GM19328 (cell line): Measurements from ENCODE around the gene SLC35F3.
"Not testable (repeated sequence)": the region's sequence is repeated elsewhere in the genome, so short reads cannot be mapped to it uniquely, and the experiment has no call there.

ENCODE experiments used
- ATAC-seq: cut with Tn5 transposase; IDR thresholded peaks from one replicate; pipeline ENCODE4 v1.9.1; 2021; ENCODE audit warnings: mild to moderate bottlenecking, moderate library complexity; ENCODE audit not compliant: unreplicated experiment

Gene SLC35F3

DNA sequence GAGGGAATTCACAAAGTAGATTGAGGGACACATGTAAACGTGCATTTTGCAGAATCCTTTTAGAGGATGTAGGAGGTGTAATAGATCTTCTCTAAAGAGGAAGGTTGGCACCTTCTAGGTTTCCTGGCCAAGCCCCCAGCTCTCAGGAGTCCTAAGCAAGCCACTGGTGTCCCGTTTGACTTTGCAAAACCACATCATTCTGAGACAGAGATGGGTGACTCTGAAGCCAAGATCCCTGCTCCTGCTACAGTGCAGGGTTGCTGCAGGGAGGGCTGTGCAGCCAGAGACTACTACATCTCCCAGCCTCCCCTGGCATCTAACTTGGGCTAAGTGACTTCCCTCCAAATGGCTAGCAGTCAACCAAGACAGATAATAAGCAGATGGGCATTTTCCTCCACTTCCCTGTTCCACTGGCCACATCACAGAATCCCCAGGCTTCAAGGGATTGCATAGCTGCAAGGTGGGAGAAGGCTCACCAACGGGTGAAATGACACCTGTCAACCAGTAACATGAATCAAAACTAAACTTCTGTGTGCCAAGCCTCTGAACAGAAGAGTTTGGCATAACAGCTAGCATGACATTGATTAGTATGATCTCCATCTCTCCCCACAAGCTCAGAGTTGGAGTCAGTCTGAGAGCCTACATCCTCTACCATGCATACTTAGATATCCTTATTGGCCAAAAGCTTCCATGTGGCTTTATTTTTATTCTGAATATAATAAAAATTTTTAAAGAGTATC, 339.2 kb downstream of the SLC35F3 start:
- no peak for ATAC-seq

DNA sequence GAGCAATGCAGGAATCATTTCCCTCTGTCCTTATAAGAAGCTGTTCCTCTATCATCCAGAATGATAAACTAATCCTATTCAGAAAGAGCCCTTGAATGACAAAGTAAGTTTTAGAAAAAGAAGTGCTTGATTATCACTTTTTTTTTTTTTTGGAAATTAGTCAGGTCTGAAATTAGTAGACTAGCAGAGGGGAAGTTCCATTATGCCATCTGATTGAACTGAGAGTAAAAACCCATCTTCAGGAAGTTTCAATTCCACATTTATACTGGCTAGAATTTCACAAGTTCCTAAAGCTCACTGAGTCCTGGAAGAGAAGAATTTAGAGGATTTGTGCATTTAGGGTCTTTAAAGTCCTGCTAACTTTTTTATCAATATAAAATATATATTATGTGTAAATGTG, 340.0 kb downstream of the SLC35F3 start:
- ATAC-seq, result no peak

DNA sequence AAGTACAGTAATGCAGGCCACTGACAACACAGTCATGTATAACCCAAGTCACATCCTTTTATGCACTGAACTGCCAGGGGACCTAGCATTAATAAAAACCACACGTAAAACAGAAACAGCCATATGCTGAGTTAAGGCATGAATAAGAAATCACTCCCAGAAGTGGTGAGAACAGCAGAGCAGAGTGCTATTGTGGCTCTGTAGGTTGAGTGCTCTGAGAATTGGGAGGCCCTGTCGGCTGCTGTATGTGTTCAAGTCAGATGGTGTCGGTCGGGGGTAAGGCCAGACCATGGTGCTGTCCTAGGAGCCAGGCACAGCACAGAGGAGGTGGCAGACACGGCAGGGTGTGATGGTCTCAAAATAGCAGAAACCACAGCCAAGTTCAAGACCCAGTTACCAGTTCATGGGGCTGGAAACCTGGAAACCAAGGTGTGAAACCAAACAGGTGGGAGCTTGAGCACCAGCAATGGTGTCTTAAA, 342.2 kb downstream of the SLC35F3 start:
- peak; percentile 70 for ATAC-seq

DNA sequence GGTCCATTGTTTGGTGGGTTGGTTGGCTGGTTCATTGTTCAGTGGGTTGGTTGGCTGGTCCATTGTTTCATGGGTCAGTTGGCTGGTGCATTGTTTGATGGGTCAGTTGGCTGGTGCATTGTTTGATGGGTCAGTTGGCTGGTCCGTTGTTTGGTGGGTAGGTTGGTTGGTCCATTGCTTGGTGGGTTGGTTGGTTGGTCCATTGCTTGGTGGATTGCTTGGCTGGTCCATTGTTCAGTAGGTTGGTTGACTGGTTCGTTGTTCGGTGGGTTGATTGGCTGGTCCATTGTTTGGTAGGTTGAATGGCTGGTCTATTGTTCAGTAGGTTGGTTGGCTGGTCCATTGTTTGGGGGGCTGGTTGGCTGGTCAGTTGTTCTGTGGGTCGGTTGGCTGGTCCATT, 343.3 kb downstream of the SLC35F3 start:
- ATAC-seq, result not testable (repeated sequence)

DNA sequence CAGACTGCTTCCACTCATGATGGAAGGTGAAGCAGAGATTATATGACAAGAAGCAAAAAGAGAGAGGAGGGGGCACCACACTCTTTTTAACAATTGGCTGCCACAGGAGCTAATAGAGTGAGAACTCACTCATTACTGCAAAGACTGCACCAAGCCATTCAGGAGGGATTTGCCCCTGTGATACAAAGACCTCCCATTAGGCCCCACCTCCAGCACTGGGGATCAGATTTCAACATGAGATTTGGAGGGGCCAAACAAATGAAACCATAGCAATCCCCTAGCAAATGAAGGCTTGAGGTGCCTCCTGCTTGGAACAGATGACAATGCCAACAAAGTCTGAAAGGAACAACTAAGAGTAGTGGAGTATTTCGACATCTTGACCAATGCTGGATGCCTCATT, 346.3 kb downstream of the SLC35F3 start:
- no peak for ATAC-seq

DNA sequence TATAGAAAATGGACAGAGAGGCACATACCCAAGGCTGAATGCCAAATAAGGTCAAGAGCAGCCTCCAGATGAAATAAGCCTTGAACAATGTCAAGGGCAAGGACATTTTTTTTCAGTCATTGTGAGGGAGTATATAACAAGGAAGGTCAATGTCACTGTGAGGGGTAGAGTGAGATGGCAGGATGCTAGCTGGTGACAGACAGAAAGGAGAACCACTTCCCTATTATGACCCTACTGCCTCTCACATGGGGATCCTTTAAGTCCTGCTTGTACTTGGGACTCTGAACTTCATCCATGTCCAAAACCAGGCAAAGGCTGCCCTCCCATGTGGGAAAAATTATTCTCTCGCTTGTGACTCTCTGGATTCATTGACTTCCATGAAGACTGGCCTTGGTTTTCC, 349.3 kb downstream of the SLC35F3 start:
- no peak for ATAC-seq

DNA sequence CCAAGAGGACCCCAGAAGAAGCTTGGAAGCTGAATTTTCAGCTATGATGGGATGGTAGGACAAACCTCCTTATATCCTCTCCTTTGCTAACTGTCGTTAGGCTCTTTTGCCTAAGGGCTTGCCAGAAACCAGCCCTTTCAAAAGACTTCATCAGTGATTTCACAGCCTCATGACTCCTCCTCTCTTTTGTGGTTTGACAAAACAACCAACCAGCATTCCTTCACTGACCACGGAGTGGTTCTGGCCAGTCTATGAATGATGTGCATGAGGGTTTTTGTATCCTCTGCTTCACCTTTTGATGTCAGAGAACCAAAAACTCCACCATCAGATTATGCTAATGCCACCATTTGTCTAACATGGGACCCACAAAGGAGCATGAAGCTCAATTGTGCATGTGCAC, 351.9 kb downstream of the SLC35F3 start:
- no peak for ATAC-seq

DNA sequence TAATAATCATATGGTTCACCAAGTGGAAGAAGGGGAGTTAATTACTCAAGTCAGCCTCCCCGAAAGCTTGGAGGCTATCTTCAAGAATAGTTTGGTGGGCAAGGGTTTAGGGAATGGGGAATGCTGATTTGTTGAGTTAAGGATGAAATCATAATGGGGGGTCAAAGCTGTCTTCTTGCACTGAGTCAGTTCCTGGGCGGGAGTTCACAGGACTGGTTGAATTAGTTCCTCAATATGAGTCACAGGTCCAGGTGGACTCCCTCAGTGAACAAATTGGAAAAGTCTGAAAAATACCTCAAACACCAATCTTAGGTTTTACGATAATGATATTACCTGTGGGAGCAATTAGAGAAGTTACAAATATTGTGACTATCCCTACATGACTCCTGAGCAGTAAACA, 353.6 kb downstream of the SLC35F3 start:
- no peak for ATAC-seq

DNA sequence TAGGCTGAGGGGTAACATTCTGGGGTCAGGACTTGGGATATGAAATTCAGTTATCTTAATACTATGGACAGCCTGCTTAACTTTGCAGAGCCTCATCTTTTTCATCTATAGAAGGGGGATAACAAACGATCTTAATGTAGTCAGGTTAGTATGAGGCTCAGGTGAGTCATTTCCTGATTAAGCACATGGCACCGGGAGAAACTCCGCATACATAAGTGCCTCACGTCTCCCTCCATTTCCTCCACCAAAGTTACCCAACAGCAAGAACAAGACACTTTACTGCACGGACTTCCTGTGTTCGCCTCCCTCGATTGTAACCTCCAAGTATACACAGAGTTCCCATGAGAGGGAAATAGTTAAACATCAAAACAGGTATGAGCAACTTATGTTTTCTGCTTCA, 356.1 kb downstream of the SLC35F3 start:
- no peak for ATAC-seq

DNA sequence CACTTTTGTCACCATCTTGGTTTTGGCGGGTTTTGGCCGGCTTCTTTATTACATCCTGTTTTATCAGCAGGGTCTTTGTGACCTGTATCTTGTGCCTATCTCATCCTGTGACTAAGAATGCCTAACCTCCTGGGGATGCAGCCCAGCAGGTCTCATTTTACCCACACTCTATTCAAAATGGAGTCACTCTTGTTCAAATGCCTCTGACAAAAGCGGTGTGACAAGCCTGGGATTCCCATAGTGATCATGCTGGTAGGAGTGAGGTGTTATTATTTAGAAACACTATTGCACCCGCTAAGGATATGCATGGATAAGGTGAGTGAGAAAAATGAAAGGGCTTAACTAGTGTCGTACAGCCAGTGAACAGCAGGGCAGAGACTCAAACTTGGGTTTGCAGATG, 357.1 kb downstream of the SLC35F3 start:
- no peak for ATAC-seq

DNA sequence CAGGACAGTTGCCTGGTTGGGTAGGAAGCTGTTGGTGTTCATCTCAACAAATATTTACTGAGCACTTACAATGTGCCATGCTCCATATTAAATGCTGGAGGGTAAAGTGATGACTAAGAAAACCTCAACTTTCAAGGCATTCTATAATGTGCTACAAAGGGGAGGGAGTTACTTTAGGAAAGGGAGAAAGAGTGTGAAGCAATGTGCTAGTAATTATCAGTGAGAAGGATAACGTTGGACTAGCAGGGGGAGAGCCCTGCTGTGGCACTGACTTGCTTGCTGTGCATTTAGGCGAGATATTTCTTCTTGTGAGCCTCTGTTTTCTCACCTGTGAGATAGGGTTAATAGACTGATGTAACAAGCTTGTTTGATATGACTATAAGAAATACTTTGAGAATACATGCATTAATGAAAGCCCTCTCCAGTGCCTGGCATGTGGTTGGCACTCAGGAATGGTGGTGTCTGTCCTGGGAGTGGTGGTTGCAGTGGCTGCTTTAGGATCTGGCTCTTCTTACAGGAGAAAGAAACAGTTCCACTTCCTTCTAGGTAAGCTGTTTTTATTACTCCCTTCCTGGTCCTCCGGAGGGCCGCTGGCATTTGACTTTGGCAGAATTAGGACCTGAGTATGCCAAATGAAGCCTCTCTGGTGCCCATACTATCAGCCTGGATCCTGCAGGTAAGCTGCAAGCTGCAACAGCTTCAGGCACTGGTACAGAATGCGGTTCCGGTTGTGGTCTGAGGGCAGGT, 357.7 kb downstream of the SLC35F3 start:
- ATAC-seq, result no peak

DNA sequence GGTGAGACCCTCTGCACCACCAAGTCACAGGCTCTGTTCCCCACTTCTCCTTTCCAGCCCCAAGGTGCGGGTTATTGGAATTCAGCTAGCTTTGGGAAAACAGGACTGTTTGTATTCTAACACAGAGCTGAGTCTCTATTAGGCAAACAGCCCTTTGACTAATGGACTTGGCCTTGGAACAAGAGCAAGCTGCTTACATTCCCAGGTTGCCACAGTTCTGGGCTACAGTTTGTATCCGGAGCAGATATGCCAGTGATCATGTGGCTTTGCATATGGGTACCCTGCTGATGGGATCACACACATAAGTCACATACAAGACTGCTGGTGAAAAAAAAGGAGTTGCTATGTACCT, 358.3 kb downstream of the SLC35F3 start:
- ATAC-seq, result no peak

DNA sequence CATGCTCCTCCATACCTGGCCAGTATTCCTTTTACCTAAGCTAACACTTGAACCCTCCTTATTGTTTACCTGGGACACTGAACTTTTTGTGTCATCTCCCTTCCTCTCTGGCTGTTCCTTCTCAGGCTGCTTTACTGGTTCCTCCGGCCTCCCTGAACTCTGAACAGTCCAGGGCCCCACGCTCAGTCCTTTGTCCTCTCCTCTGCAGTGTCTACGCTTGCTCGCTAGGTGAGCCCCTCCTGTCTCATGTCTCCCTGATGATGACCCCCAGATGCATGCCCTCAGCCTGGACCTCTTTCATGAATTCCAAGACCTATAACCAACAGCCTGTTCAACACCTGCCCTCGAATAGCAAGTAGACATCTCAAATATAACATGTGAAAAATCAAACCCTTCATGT, 360.4 kb downstream of the SLC35F3 start:
- ATAC-seq, result no peak

DNA sequence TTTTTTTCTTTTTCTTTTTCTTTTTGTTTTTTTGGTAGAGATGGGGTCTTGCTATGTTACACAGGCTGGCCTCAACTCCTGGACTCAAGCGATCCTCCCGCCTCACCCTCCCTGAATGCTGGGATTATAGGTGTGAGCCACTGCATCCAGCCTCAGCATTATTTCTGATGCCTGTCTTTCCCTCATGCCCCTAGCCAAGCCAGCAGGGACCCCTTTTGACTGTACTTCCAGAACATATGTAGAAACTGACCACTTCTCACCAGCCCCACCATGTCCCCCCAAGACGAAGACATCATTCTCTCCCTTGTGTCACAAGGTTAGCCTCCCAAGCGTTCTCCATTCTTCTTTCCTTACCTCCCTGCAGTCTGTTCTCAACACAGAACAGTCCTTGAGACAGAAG, 360.8 kb downstream of the SLC35F3 start:
- no peak for ATAC-seq

DNA sequence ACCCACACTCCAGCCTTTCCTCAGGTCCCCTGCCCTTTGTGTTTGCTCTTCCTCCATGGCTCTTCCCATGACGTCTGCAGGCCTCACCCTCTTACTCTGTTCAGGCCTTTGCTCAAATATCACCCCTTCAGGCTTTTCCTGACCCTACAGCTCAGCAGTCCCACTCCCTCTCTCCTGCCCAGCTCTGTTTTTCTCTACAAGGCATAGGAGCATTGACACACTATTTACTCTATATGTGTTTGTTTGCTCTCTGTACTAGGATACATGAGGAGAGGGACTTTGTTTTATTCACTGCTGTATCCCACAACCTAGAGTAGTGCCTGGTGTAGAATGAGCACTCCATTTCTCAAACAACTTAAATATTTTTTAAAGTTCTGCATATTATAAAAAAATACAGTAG, 361.4 kb downstream of the SLC35F3 start:
- no peak for ATAC-seq

DNA sequence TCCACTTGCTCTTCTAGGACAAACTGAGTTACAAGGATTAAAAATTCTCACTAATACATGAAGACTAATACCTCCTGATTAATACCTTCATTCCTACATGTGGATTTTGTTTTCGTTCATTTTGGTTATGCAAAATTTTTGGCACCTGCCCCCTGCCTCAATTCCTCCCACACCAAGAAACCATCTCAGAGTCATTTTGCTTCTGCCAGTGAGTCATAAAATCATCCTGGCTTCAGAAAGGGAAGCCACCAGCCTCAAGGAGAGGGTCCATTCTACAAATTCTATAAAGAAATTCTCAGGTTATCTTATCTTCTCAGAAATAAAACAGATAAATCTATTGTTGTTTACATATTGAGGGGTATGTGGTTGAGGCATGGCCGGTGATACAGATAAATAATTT, 365.6 kb downstream of the SLC35F3 start:
- no peak for ATAC-seq

DNA sequence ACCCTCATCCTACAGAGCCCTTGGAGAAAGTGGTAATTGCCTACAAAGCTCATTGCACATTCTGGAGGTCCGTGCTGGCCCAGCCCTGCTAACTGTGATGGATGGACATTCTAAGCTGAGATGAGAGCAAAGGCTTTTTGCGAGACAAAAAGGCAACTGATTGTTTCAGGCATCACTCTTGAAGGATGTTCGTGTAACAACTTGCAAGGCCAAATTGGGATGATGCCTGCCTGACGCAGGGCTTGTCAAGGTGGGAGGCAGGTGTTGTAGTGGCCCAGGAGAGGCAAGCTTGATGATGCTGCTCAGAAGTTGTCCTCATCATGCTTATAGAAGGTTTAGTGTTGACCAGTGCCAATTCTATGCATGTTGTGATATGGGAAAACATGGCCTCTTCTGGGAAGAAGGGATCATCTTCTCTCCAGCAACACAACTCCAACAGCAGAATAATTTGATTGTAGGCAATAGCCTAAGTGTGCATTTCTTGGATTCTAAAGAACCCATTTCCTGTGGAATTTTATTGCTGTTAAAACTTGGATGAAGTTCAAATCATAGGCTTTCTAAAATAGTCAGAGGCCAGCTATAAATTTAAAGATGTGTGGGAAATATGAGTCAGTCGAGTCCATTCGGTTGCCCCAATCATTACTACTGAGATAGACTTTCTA, 366.2 kb downstream of the SLC35F3 start:
- no peak for ATAC-seq

DNA sequence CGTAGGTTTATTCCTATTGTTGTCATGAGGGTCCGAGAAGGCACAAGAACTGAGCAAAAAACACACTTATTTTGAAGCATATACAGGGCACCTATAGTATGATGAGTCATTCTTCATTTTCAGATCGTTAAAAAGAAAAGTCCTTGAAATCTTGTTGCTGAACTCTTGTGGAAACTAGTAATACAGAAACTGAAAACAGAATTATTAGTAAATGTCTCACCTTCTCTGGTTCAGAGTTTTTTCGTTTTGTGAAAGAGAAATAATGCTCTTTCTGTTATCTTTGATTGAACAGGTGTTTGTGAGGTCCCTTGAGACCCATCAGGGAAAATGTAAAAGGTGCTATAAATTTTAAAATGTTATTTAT, 366.7 kb downstream of the SLC35F3 start:
- peak; percentile 89 for ATAC-seq

DNA sequence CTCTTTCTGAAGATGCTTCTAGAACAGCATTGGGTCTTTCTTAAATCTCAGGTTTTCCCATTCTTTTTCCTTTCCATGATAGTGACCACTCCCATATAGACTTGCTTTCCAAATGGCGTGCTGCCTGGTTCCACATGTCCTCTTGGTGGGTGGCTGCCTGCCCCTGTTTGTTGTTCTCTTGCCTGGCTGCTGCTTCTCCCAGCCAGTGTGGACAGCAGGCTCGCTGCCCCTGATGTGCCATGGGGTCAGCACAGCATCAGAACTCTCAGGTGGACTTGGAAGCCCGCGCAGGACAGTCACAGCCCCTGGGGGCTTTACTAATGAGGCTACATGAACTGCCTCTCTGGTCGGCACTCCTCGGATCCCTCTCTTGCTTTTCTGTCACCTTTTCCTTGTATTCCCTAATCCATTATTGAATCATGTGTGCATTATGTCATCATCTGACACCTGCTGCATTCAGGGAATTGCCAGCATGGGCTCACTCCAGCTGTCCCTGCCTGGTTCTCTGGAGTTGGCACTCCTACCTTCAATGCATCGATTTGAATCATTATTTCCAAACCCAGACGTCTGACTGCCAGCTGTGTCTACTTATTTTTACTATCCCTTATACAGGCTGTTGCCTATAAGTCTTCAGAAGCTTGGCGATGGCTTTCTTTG, 368.3 kb downstream of the SLC35F3 start:
- no peak for ATAC-seq

DNA sequence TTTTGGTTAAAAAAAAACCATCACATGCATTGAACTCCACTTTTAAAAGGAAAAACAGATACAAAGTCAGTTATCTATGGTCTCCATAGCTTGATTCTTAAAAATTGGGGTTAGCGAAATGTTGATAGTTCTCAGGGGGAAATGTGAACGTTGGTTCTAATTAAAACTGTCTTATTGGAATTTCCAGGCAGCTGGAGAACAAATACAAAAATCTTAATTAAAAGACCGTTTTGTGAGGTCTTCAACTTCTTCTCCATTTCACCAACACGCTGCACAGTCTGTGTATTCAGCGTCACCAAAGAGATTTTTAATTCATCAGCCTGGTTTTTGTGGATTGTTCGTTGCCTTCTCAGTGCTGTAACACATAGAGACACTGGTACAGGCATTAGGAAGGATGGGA, 369.5 kb downstream of the SLC35F3 start:
- no peak for ATAC-seq

DNA sequence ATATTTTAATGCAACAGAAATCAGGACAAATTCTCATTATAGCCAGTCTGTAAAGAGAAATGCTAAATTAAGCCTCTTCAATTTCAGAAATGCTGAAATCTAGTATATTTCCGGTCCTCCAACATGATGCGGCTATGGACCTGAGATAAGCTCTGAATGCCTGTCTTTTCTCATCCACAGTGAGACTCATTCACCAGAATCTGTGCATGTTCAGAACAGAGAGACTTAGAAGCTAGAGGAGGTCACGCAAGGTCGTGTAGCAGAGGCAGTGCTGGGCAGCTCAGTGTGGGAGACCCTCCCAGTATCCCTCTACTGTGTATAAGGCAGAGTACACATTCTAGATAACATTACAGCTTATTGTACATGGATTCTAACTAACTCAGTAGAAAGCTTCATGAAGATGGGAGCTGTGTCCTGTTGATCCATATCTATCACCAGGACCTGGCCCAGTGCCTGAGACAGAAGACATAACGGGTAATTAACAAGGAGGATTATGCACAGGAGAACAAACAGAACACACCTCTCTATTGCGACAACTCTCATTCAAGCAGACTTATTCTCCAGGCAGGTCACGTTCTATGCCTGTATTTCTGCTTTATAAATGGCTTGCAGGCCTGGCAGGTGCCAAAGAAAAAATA, 371.8 kb downstream of the SLC35F3 start:
- ATAC-seq, result no peak
